Stimulated activated CD8-positive, alpha-beta memory T cell treated with anti-CD3 and anti-CD28 coated beads, Interleukin-7, amount 100 ng/mL, for 1 hour (primary cell): ENCODE results near the gene PELI1.
A peak's percentile ranks its signal among the peaks of the same experiment; 100 is the strongest.
"Not testable (repeated sequence)": the region's sequence is repeated elsewhere in the genome, so short reads cannot be mapped to it uniquely, and the experiment has no call there.

Source experiments
- DNase-seq, 2 donors: peaks; one replicate each; pipeline ENCODE4 v3.0.0-alpha.2; 2020; ENCODE audit warnings: low read depth in 2 of 2

PELI1 gene

GRCh38 chr2:64086347-64087082, 57.7 kb downstream of the PELI1 start:
- no peak for DNase-seq

GRCh38 chr2:64085936-64086335, 58.3 kb downstream of the PELI1 start:
- no peak for DNase-seq

GRCh38 chr2:64081046-64081445, 63.2 kb downstream of the PELI1 start:
- no peak for DNase-seq

DNA sequence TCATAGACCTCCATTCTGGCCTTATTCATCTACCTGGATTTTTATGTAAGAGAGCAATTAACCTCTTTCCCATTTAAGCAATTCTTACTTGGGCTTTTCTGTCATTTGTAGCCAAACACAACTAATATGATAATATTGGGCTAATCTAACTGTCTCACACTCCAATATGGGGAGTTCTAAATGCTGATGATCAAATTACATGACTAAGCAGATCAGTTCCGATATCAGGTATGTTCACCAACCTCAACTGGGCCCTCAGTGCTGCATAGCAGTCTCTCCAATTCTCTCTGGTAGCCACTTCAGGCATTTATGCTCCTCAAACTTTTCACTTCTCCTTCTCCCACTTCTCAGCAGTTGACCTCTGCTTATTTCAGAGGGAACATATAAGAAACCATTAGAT, 64.0 kb downstream of the PELI1 start:
- no peak for DNase-seq

GRCh38 chr2:64079688-64080087, 64.5 kb downstream of the PELI1 start:
- DNase-seq: not testable (repeated sequence)

GRCh38 chr2:64076828-64077227, 67.4 kb downstream of the PELI1 start:
- not testable (repeated sequence) for DNase-seq

GRCh38 chr2:64074616-64075015, 69.6 kb downstream of the PELI1 start:
- DNase-seq: not testable (repeated sequence)

GRCh38 chr2:64067326-64067725, 76.9 kb downstream of the PELI1 start:
- no peak for DNase-seq

DNA sequence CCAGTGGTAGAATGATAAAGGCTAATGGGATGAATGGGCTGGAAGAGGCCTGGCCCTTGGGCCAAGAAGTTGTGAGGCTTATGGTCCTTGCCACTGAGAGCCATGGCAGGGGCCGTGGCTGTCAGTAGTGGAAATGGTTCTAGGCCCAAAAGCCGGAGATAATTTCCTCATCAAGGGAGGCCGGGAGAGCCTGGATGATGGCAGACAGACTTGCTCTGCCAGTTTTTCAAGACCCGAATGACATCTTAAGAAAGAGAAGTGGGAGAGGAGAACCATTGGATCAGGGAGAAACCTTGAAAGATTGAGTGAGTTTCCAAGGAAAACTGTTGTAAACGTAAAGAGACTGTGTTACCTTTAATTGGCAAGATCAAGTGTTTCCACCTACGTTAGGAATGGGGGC, 78.7 kb downstream of the PELI1 start:
- DNase-seq: no peak

- DNase-seq: no peak
These were observed 80.3 kb downstream of the PELI1 start for GRCh38 chr2:64063924-64064331.

- DNase-seq: no peak
These were observed 80.8 kb downstream of the PELI1 start for GRCh38 chr2:64063454-64063853.

- no peak for DNase-seq
These were observed 81.4 kb downstream of the PELI1 start for GRCh38 chr2:64062840-64063239.

DNA sequence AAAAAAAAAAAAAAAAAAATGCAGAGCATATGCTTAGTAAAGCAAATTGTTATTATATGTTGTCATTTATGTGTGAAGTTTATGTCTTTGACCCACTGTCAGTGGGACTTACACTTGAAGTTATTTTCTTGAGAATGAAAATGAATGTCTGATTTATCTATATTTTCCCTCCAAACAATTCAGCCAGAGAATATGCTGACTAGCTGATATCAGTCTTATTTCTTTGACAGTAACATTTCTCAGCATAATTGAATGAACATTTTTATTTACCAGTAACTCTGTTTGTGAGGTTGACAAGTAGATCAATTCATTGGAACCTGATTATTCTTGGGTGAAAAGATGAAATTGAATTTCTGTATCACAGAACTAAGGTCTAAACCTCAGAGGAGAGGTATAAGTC, 85.0 kb downstream of the PELI1 start:
- DNase-seq: no peak

DNA sequence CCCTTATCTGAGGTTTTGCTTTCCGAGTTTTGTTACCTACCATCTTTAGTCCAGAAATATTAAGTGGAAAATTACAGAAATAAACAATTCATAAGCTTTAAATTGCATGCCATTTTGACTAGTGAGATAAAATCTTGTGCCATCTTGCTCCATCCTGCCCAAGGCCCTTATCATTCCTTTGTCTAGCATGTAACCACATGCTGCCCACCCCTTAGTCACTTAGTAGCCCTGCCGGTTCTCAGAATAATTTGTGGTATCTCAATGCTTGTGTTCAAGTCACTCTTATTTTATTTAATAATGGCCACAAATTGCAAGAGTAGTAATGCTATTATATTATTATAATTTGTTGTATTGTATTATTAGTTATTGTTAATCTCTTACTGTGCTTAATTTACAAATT, 88.2 kb downstream of the PELI1 start:
- DNase-seq: no peak

- DNase-seq: no peak
These were observed 89.9 kb downstream of the PELI1 start for GRCh38 chr2:64054161-64054915.

DNA sequence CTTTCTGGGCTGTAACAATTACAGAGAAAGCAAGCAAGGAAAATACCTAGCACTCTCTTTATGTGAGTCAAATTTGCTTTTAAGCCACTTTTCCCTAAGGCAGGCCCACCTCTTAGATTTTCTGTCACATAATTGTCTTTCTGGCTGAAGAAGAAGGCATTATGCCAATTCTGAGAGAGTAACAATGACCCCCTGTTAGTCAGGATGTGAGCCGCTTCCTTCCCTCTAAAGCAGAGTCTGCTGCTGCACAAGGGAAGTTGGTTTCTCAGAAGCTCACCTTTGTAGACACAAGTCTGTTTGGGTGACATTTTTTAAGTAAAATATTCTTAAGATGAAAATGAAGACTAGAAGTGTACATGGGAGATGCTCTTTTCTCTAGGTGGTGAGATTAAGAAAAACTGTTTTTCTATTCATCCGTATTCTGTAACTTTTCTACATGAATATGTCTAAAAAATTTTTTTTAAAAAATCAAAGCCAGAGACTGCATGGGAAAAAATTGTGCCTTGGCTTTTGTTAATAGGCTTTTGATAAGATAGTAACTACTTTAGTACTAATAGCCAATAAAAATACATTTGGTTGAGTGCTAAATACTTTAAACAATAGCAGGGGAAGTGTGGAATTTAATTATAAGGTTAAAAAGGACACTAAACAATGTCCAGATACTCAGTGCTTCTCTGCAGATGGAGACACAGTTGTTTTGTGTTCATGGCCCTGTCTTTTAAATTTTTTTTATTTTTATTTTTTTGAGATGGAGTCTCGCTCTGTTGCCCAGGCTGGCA, 91.6 kb downstream of the PELI1 start:
- DNase-seq: no peak

DNA sequence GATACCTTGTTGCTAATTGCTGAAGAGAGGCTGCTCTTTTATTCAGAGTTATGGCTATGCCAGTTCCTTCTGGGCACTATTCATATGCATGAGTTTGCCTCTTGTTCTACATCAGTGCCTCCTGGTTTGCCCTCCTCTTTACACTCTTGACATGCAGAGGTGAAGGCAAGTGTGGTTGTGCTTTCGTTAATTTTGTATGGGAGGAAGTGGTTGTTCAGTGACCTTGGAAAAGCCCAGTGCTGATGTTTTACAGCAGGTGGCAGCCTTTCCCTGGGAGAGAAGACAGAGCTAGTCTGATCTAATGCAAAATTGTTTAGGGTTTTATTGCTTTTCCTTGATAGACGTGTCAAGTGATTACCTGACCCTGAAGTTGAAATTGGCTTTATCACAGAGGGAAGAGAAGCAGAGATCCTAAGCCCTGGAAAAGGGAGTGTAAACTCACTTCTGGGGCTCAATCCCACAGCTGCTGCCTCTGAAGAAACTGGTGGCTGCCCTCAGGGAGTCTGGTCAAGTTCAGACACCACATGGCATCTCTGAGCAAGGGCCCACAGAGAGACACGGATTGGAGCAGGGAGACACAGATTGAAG, 94.5 kb downstream of the PELI1 start:
- DNase-seq: peak; percentile 22 to 27

DNA sequence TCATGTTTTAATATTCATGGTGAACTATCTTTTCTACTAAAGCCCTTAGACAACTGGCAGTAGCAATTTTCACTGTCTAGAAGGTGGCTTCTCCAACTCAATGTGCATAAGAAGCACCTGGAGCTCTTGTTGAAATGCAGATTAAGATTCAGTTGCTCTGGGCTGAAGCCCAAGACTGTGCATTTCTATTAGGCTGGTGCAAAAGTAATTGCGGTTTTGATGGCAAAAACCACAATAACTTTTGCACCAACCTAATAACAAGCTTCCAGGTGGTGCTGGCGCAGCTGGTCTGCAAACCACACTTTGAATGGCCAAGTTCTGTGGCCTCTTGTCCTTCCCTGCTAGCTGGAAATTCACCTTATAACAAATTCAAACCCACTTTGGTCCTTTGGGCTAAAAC, 98.3 kb downstream of the PELI1 start:
- no peak for DNase-seq
